Nephron (organoid): ENCODE measurements around the gene EEF1AKMT3.

Experiments used
- H3K27ac Mint-ChIP-seq, 3 experiments: 2 replicates each; pipeline ENCODE4 v1.8.0; 2020; ENCODE audit warnings: mixed read lengths in 3 of 3, mild to moderate bottlenecking in 2 of 3, moderate library complexity in 1 of 3
- H3K27me3 Mint-ChIP-seq: 2 replicates; pipeline ENCODE4 v1.8.0; 2021; ENCODE audit warnings: low read depth, mild to moderate bottlenecking, moderate library complexity, mixed read lengths
- H3K36me3 Mint-ChIP-seq: 2 replicates; pipeline ENCODE4 v1.8.0; 2020; ENCODE audit warnings: low read depth, mixed read lengths
- H3K4me1 Mint-ChIP-seq: 2 replicates; pipeline ENCODE4 v1.8.0; 2020; ENCODE audit warnings: mixed read lengths
- H3K4me3 Mint-ChIP-seq, 3 experiments: 2 replicates each; pipeline ENCODE4 v1.8.0; 2020; ENCODE audit warnings: mild to moderate bottlenecking in 3 of 3, mixed read lengths in 3 of 3, moderate library complexity in 2 of 3
- H3K9me3 Mint-ChIP-seq: 2 replicates; pipeline ENCODE4 v1.8.0; 2020; ENCODE audit warnings: mixed read lengths
- TF ChIP-seq, protein P1 (sequence below), 3 experiments: fragments of 200-600 bp; sonication (generic); IDR thresholded peaks; one replicate each; pipeline ENCODE4 v1.5.0; 2021; ENCODE audit warnings: antibody characterized with exemption in 3 of 3; ENCODE audit not compliant: unreplicated experiment in 3 of 3

EEF1AKMT3 gene

DNA sequence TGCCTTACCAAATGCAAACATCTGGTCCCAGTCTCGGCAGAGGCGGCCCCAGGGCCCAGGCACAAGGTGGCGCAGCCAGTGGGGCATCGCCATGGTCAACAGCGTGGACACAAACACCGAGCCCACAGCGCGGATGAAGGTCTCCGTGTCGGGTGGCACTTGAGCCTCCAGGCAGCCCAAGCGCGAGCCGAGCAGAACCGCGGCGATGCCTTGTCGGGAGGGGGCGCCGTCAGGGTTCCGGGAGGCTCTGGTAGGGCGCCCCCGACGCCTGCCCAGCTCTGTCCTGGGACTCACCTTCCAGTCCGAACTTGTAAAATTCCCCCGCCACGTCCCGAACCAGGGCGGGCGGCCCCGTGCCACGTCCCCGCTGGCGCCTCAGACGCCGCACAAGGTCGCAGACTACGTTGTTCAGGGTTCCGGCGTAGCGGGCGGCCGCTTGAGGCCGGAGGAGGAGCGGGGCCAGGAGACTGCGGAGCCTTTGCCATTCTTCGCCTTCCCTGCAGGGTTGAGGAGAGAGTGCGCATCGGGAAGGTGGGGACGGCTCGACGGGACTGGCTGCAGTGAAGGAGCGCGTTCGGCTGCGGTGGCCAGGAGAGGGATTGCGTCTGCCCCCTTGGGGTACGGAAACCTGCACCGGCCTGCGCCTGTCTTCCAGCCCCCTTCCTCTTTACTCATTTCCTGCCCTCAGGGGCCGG lies 7.3 kb upstream of the EEF1AKMT3 start:
- H3K4me3 Mint-ChIP-seq: peak overlapping the region in 2 of 3 experiments; percentile 43 to 61
- H3K4me1 Mint-ChIP-seq: peaks cover 14% of the 10 kb centered on the region
- H3K9me3 Mint-ChIP-seq: no peaks in the 10 kb centered on the region

DNA sequence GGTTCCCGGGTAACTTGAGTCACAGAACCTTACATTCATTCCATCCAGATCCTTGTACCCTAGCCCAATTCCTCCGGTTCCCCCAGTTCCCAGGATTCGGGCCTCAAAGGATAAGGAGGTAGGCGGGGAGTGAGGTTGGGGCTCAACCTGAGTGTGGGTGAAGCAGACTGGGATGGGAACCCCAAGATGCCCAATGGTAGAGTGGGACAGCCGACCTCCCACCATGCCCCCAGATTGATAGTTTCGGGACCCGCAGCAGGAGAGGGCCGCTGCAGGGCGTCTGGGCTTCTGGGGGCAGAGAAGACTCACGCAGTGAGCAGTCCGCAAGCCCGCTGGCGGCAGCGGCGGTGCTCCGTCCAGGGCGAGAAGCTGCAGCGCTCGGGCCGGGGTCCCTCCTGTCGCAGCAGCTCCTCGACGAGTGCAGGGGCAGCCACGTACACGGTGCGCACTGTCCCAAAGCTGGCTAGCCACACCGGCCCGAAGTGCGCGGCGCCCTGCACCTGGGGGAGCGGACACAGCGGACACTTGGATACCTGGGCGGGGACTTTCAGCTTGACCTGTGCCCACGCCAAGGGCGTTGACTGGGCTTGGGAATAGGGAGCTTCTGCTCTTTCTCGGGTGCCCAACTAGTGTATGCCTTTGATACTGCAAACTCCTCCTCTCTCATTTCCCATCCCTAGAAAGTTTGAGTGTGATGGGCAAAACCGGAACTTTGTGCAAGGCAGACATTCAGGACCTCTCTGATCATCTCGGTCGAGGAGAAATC lies 6.5 kb upstream of the EEF1AKMT3 start:
- Mint-ChIP-seq H3K4me3 (peak overlapping the region; percentile 39 to 74 (median 61)), H3K9me3 (no peaks in the 10 kb centered on the region), H3K4me1 (peaks cover 19% of the 10 kb centered on the region), H3K36me3 (peaks cover 21% of the 10 kb centered on the region), H3K27ac (no peak overlapping the region), H3K27me3 (peaks cover 87% of the 10 kb centered on the region)
- TF ChIP-seq, protein P1, sequence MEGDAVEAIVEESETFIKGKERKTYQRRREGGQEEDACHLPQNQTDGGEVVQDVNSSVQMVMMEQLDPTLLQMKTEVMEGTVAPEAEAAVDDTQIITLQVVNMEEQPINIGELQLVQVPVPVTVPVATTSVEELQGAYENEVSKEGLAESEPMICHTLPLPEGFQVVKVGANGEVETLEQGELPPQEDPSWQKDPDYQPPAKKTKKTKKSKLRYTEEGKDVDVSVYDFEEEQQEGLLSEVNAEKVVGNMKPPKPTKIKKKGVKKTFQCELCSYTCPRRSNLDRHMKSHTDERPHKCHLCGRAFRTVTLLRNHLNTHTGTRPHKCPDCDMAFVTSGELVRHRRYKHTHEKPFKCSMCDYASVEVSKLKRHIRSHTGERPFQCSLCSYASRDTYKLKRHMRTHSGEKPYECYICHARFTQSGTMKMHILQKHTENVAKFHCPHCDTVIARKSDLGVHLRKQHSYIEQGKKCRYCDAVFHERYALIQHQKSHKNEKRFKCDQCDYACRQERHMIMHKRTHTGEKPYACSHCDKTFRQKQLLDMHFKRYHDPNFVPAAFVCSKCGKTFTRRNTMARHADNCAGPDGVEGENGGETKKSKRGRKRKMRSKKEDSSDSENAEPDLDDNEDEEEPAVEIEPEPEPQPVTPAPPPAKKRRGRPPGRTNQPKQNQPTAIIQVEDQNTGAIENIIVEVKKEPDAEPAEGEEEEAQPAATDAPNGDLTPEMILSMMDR (IDR thresholded peaks at IDR 0.05; ENCODE audit: unreplicated experiment in 3 of 3): no peak

More for the DNA sequence above, 7.3 kb upstream of the EEF1AKMT3 start:
- no peak overlapping the region for H3K27ac Mint-ChIP-seq
- TF ChIP-seq, protein P1 (IDR thresholded peaks at IDR 0.05; ENCODE audit: unreplicated experiment in 3 of 3): peak in 1 of 3 experiments; percentile 28
- H3K36me3 Mint-ChIP-seq: peaks cover 17% of the 10 kb centered on the region
- peaks cover 92% of the 10 kb centered on the region for H3K27me3 Mint-ChIP-seq

DNA sequence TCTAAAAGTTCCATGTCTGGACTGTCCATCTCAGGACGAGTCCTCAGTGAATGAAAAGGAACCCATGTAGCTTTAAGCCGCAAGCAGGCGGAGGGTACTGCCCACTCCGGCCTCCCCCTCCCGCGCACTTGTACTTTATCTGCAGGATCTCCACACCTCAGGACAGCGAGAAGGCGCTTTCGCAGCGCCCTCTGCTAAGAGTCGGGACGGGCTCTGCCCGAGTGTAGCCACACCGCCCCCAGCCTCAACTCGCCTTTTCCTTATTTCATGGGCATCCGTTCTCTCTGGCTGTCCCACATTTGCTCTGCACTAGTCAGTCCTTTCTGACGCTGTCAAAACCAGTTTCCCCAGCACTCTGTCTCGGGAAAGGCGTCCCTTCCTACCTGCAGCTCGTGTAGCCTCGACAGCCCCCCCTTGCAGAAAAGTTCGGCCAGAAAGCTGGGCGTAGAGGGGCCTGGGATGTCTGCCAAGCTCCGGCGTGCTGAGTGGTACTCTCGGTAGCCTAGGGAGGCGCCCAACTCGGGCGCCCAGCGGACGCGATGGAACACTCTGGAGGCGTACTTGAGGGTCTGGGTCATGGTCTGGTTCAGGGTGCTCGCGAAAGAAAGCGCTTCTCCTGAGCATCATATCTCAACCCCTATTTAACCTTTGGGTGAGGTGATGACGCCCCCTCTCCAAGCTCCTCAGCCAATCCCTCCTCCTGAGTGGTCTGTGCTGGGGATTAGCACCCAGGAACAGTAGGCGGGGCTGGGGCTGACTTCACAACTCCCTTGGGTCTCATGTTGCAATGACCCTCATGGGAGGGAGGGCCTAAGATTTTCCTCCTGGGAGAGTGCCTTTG lies 5.7 kb upstream of the EEF1AKMT3 start, which contains the start of gene CYP27B1:
TSS of gene CYP27B1 (minus strand) at position 615 of the 841 bp plus-strand sequence. CDS start at position 578, 37 bp downstream.
- TF ChIP-seq, protein P1 (IDR thresholded peaks at IDR 0.05; ENCODE audit: unreplicated experiment in 3 of 3): no peak
- H3K36me3 Mint-ChIP-seq: peaks cover 21% of the 10 kb centered on the region
- peaks cover 23% of the 10 kb centered on the region for H3K4me1 Mint-ChIP-seq
- H3K4me3 Mint-ChIP-seq: peak within 1 kb of the TSS; percentile 39 to 74 (median 51)
- H3K9me3 Mint-ChIP-seq: no peaks in the 10 kb centered on the region
- H3K27ac Mint-ChIP-seq: no peak within 1 kb of the TSS
- peaks cover 79% of the 10 kb centered on the region for H3K27me3 Mint-ChIP-seq

DNA sequence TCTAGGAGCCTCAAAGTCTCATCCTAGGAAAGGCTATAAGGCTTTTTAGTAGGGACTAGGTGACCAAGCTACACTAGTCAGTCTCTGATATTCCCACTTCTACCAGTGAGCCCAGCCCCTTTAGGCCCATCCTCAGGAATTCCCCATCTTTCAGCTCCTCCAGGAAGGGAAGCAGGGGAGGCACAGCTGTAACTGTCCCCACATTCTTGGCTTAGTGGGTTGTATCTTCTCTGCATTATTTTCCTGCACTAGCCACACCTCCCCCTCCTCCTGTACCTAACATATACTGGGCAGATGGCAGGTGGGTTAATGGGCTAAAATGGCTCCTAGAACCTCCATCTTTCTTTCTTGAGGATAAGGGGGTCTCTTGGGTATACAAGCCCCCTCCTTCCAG lies 5.1 kb upstream of the EEF1AKMT3 start:
- H3K27me3 Mint-ChIP-seq: peaks cover 73% of the 10 kb centered on the region
- H3K9me3 Mint-ChIP-seq: no peaks in the 10 kb centered on the region
- no peak overlapping the region for H3K27ac Mint-ChIP-seq
- peak overlapping the region in 1 of 3 experiments; percentile 74 for H3K4me3 Mint-ChIP-seq
- H3K4me1 Mint-ChIP-seq: peaks cover 26% of the 10 kb centered on the region
- TF ChIP-seq, protein P1 (IDR thresholded peaks at IDR 0.05; ENCODE audit: unreplicated experiment in 3 of 3): no peak
- H3K36me3 Mint-ChIP-seq: peaks cover 21% of the 10 kb centered on the region

DNA sequence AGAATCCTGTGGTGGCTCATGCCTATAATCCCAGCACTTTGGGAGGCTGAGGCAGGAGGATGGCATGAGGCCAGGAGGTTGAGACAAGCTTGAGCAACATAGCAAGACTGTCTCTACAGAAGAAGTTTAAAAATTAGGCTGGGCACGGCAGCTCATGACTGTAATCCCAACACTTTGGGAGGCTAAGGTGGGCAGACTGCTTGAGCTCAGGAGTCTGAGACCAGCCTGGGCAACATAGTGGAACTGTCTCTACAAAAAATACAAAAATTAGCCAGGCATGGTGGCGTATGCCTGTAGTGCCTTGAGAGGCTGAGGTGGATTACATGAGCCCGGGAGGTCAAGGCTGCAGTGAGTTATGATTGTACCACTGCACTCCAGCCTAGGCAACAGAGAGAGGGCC lies 4.5 kb upstream of the EEF1AKMT3 start:
- TF ChIP-seq, protein P1 (IDR thresholded peaks at IDR 0.05; ENCODE audit: unreplicated experiment in 3 of 3): no peak
- H3K27ac Mint-ChIP-seq: no peak overlapping the region
- no peaks in the 10 kb centered on the region for H3K9me3 Mint-ChIP-seq
- peaks cover 28% of the 10 kb centered on the region for H3K4me1 Mint-ChIP-seq
- peaks cover 67% of the 10 kb centered on the region for H3K27me3 Mint-ChIP-seq
- H3K36me3 Mint-ChIP-seq: peaks cover 21% of the 10 kb centered on the region
- H3K4me3 Mint-ChIP-seq: no peak overlapping the region
